ENCODE data around the gene PUSL1.

GRCh38 chr1:1273209-1273511 is 35.2 kb upstream of the PUSL1 start:
- TF ChIP-seq EZH2 (IDR thresholded peaks at IDR 0.05; ENCODE audit: low read depth) (no peak), CTCF (conservative IDR thresholded peaks at IDR 0.05) (no peak)
